Measurements from ENCODE around the gene MUC6.

Gene MUC6

GRCh38 chr11:1048375-1049070, 12.0 kb upstream of the MUC6 start:
- POLR2A ChIA-PET = no interaction called here
- H3K9me3 ChIP-seq (ENCODE audit: control insufficient read depth, insufficient read depth, low read depth, low read length) = no peaks in the 10 kb centered on the region
- CTCF ChIA-PET = interaction anchor here (1.1 kb wide), 1 partner anchor 93 kb away, joined by 4 read pairs; no protein-coding TSS in a partner anchor
- TF ChIP-seq, protein P1, sequence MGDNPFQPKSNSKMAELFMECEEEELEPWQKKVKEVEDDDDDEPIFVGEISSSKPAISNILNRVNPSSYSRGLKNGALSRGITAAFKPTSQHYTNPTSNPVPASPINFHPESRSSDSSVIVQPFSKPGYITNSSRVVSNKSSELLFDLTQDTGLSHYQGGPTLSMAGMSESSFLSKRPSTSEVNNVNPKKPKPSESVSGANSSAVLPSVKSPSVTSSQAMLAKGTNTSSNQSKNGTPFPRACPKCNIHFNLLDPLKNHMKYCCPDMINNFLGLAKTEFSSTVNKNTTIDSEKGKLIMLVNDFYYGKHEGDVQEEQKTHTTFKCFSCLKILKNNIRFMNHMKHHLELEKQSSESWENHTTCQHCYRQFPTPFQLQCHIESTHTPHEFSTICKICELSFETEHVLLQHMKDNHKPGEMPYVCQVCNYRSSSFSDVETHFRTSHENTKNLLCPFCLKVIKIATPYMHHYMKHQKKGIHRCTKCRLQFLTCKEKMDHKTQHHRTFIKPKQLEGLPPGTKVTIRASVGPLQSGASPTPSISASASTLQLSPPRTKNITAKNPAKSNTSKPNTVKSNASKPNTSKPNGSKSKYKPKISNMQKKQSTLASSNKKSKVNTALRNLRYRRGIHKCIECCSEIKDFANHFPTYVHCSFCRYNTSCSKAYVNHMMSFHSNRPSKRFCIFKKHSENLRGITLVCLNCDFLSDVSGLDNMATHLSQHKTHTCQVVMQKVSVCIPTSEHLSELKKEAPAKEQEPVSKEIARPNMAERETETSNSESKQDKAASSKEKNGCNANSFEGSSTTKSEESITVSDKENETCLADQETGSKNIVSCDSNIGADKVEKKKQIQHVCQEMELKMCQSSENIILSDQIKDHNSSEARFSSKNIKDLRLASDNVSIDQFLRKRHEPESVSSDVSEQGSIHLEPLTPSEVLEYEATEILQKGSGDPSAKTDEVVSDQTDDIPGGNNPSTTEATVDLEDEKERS (tag by site-specific recombination; IDR thresholded peaks at IDR 0.05) = no peak
- TF ChIP-seq ZFHX2 (tag by site-specific recombination; conservative IDR thresholded peaks at IDR 0.05) = no peak
- TF ChIP-seq PRDM2 (tag by site-specific recombination; IDR thresholded peaks at IDR 0.05; ENCODE audit: borderline replicate concordance) = no peak
- no peak for TF ChIP-seq ZSCAN23 (tag by site-specific recombination; IDR thresholded peaks at IDR 0.05)
- no peak for TF ChIP-seq ZBTB10 (tag by site-specific recombination; IDR thresholded peaks at IDR 0.05)
- TF ChIP-seq, protein P2, sequence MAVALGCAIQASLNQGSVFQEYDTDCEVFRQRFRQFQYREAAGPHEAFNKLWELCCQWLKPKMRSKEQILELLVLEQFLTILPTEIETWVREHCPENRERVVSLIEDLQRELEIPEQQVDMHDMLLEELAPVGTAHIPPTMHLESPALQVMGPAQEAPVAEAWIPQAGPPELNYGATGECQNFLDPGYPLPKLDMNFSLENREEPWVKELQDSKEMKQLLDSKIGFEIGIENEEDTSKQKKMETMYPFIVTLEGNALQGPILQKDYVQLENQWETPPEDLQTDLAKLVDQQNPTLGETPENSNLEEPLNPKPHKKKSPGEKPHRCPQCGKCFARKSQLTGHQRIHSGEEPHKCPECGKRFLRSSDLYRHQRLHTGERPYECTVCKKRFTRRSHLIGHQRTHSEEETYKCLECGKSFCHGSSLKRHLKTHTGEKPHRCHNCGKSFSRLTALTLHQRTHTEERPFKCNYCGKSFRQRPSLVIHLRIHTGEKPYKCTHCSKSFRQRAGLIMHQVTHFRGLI (tag by site-specific recombination; IDR thresholded peaks at IDR 0.05) = no peak
- no peak for TF ChIP-seq KLF1 (tag by site-specific recombination; IDR thresholded peaks at IDR 0.05)
- TF ChIP-seq ZNF473 (tag by site-specific recombination; IDR thresholded peaks at IDR 0.05) = no peak
- no peak for TF ChIP-seq MEIS1 (CRISPR knock-in tag; IDR thresholded peaks at IDR 0.05; ENCODE audit: borderline replicate concordance)
- TF ChIP-seq, protein P3, sequence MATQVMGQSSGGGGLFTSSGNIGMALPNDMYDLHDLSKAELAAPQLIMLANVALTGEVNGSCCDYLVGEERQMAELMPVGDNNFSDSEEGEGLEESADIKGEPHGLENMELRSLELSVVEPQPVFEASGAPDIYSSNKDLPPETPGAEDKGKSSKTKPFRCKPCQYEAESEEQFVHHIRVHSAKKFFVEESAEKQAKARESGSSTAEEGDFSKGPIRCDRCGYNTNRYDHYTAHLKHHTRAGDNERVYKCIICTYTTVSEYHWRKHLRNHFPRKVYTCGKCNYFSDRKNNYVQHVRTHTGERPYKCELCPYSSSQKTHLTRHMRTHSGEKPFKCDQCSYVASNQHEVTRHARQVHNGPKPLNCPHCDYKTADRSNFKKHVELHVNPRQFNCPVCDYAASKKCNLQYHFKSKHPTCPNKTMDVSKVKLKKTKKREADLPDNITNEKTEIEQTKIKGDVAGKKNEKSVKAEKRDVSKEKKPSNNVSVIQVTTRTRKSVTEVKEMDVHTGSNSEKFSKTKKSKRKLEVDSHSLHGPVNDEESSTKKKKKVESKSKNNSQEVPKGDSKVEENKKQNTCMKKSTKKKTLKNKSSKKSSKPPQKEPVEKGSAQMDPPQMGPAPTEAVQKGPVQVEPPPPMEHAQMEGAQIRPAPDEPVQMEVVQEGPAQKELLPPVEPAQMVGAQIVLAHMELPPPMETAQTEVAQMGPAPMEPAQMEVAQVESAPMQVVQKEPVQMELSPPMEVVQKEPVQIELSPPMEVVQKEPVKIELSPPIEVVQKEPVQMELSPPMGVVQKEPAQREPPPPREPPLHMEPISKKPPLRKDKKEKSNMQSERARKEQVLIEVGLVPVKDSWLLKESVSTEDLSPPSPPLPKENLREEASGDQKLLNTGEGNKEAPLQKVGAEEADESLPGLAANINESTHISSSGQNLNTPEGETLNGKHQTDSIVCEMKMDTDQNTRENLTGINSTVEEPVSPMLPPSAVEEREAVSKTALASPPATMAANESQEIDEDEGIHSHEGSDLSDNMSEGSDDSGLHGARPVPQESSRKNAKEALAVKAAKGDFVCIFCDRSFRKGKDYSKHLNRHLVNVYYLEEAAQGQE (tag by site-specific recombination; IDR thresholded peaks at IDR 0.05) = no peak
- TF ChIP-seq ZNF18 (tag by site-specific recombination; IDR thresholded peaks at IDR 0.05) = no peak
- no peak for TF ChIP-seq ZNF785 (tag by site-specific recombination; IDR thresholded peaks at IDR 0.05)
- TF ChIP-seq ZNF398 (tag by site-specific recombination; IDR thresholded peaks at IDR 0.05) = no peak
- TF ChIP-seq HOXD13 (CRISPR knock-in tag; IDR thresholded peaks at IDR 0.05; ENCODE audit: borderline replicate concordance) = no peak
- no peak for TF ChIP-seq BCL11B (tag by site-specific recombination; IDR thresholded peaks at IDR 0.05; ENCODE audit: low read depth)
- no peak for TF ChIP-seq ZNF544 (tag by site-specific recombination; IDR thresholded peaks at IDR 0.05)

More at GRCh38 chr11:1048375-1049070, 12.0 kb upstream of the MUC6 start:
- H3K36me3 ChIP-seq (ENCODE audit: control insufficient read depth in 2 of 2, insufficient read depth in 1 of 2, low read length in 2 of 2) = no peaks in the 10 kb centered on the region
- no peaks in the 10 kb centered on the region for H3K4me1 ChIP-seq (ENCODE audit: control insufficient read depth, insufficient read depth, low read length)
- H3K4me3 ChIP-seq (ENCODE audit: low read depth, low read length) = no peak overlapping the region
- H3K27ac ChIP-seq (ENCODE audit: extremely low read depth, low read depth, low read length) = no peak overlapping the region
